ENCODE results near the gene DCHS1. TPM values are rescaled to one million over a fixed set of nuclear protein-coding genes. Genes with fewer than 3 reads are reported as not detected.

The DCHS1 gene
- total and polyA plus RNA-seq, 9 of the 15 experiments (the other 6 are each of a cell fraction or from before 2014, with no cell fraction given) = 0.04 to 0.49 (median 0.14) TPM; not detected in 2

- TF ChIP-seq ZNF239 (CRISPR knock-in tag; IDR thresholded peaks at IDR 0.05) (no peak), YY1 (IDR thresholded peaks at IDR 0.05; ENCODE audit: borderline replicate concordance in 1 of 3, control insufficient read depth in 1 of 3, extremely low read depth in 1 of 3, insufficient read depth in 3 of 3, insufficient read length in 1 of 3, insufficient replicate concordance in 2 of 3, low read depth in 1 of 3, low read length in 2 of 3) (no peak), CXXC5 (CRISPR knock-in tag; IDR thresholded peaks at IDR 0.05) (no peak)
- Histone ChIP-seq H3K27ac (ENCODE audit: extremely low read depth, low read depth, low read length) (no peak overlapping the region), H3K9me3 (replicated peaks; ENCODE audit: control insufficient read depth, insufficient read depth, low read depth, low read length) (no peaks in the 10 kb centered on the region), H3K4me1 (replicated peaks in 1 of 2; ENCODE audit: control insufficient read depth in 2 of 2, insufficient read depth in 2 of 2, low read length in 2 of 2) (peaks cover 27 to 38% of the 10 kb centered on the region in 2 experiments), H4K20me1 (replicated peaks; ENCODE audit: control insufficient read depth, insufficient read depth, low read length) (no peaks in the 10 kb centered on the region), H3K4me2 (ENCODE audit: insufficient read depth, low read length) (no peak overlapping the region), H3K9ac (ENCODE audit: insufficient read depth in 1 of 2, low read depth in 2 of 2, low read length in 2 of 2) (0 out of 4 replicates have a peak overlapping the region, but pooled peaks of 1 of the 2 experiments have one; percentile 17), H3K79me2 (ENCODE audit: control insufficient read depth, insufficient read depth, low read length) (no peaks in the 10 kb centered on the region), H3K4me3 (no peak overlapping the region), H3K27me3 (ENCODE audit: control insufficient read depth in 2 of 2, insufficient read depth in 2 of 2, low read length in 2 of 2) (no peaks in the 10 kb centered on the region; a peak in 1 of 5 replicates), H3K9me1 (ENCODE audit: control insufficient read depth, insufficient read depth, low read length) (no peaks in the 10 kb centered on the region), H3K36me3 (ENCODE audit: control insufficient read depth, insufficient read depth, low read length) (no peaks in the 10 kb centered on the region), H2AFZ (ENCODE audit: low read depth, low read length) (no peak overlapping the region)
- BruUV-seq (replicated peaks) = no TSS peak
- no peak for DNase-seq (ENCODE audit: extremely low read depth in 1 of 4, low spot score in 3 of 4)
- FAIRE-seq = no peak
- 65% methylated on average over 35 of the region's 36 CpGs for WGBS (ENCODE audit: insufficient coverage, low coverage, missing lambda C conversion rate)
- in situ Hi-C loops (cut with MboI) (no loop called here), intact Hi-C loops (cut with micrococcal nuclease) (no loop called here)
- ChIA-PET POLR2A (interaction anchor here (1.5 kb wide), 1 partner anchor 14 kb away, joined by 3 read pairs; no protein-coding TSS in a partner anchor), CTCF (ENCODE audit: low intra/inter-chr PET ratio) (no interaction called here)
- no peak for ATAC-seq
Measured at GRCh38 chr11:6640036-6640984, 15.3 kb downstream of the DCHS1 start.

Measured in K562 (cell line).